GM19467 (cell line): ENCODE data around the gene ADGRF5.

Source experiments
- ATAC-seq: cut with Tn5 transposase; IDR thresholded peaks from one replicate; pipeline ENCODE4 v1.9.1; 2021; ENCODE audit warnings: mild to moderate bottlenecking, moderate library complexity; ENCODE audit not compliant: unreplicated experiment

The ADGRF5 gene

DNA sequence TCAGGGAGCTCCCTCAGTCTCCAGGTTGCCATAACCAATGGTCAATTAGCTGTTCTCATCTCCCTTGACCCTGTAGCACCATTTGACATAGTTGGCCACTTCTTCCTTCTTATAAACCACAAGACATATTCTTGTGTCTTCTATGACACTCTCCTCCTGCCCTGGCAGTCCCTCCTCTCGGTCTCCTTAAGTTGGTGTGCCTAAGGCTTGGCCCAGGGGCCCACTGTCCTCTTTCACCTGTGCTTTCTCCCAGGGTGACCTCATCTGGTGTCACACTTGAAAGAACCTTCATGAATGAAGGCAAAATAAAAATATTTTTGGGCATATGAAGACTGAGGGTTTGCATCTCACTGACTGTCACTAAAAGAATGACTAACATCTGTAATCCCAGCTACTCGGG is 9.7 kb upstream of the ADGRF5 start:
- no peak for ATAC-seq

DNA sequence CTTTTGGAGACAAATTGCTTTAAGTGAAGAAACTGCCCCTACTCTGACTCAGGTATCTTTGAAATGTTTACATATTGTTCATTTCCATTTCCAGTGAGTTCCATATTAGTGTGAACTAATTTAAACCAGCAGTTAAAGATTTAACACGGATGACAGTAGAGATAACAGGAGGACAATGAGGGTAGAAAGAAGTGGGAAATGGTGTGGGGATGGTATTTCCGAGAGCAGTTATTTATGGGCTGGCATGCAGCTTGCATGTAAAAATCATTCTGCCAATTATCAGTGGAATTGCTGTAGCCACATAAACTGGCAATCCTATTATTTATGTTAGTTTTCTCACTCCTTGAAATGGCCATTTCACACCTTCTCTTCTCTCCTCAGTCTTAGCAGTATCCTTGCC is 8.6 kb upstream of the ADGRF5 start:
- no peak for ATAC-seq

DNA sequence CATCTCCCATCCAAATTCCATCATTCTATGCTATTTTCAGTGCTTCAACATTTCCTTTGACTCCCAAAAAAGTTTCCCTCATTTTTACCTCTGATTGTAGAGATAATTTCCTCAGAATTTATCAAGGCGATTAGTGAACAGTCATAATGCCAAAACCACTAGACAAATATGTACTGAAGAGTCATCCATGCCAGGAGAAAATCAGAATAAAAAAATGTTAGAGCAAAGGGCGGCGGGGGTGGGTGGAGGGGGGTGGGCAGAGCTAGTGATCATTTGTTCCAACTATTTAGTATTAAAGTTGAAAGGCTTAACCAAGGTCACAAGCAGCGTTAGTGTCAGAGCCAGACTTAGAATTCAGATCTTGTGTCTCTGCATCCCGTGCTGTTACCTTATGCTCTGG is 5.3 kb upstream of the ADGRF5 start:
- no peak for ATAC-seq

DNA sequence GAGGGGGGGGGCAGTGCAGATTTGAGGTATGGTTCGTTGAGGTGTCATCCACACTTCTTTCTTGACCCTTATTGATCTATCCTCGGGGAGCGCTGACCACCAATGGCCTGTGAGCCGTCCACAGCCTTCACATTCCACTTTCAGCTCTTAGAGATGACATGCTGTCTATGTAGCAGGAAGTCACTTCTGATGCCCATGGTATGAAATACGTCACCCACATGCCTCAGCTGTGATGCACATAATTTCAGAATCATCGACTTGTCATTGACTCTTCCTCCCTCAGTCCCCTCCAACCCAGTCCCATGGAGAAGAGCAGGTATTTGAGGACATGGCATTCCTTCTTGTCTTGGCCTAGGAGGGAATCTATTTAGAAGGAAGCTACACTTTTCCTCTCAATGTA is 4.7 kb upstream of the ADGRF5 start:
- no peak for ATAC-seq

DNA sequence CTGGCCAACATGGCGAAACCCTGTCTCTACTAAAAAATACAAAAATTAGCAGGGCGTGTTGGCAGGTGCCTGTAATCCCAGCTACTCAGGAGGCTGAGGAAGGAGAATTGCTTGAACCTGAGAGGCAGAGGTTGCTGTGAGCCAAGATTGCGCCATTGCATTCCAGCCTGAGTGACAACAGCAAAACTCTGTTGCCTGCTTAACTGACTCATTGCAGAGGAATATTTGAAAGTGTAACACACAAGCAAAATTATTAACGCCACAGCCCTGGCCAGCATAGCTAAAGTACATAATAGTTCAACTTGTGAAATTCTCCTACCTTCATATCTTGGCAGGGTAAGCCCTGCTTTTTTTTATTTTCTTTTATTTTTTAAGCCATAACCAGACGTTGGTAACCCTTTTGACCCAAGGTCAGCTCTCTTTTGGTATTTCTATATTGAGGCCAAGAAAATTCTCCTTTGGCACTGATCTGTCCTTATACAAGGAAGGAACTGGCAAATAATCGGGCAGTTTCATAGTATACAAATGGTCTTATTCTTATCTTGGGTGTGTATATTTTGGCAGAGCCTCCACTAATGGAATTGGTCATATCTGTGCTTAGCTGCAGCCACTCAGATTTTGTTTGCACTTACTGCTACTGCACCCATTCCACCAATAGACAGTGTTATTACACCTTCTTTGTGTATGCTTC is 4.0 kb upstream of the ADGRF5 start:
- ATAC-seq: no peak

DNA sequence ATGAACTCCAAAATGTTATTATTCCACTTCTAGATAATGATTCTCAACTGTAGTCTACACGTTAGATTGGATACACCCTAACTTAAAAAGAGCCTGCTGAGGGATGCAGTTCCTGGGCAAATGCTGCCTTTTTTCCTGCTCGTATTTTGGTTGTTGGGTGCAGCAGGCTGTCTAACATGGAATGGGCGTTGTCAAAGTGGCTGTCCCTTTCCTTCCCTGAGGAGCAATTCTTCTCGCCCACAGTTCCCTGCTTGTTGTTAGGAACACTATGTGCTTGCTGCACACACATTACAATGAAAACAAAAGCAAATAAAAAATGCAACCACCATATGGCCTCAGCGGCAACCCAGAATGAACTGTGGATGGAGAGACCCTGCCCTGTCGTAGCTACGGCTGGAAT is 1.7 kb upstream of the ADGRF5 start:
- ATAC-seq: no peak

DNA sequence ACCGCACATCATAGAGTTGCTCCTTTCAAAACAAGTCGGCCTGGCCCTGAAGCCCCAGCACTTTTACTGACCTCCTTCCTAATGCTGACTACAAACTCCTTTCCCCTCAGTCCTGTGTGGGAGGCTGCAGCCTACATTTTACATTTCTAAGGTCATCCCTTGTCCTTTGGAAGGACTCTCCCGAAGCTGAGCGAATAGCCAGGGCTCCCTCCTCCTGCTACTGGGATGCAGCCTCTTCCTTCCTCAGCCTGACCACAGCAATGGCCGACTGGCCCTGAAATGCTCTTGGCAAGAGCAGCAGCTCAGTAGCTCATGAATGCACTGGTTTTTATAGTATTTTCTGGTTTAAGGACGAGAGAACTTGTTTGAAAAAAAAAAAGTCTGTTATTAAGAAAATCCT is 679 bp downstream of the ADGRF5 start:
- no peak for ATAC-seq

DNA sequence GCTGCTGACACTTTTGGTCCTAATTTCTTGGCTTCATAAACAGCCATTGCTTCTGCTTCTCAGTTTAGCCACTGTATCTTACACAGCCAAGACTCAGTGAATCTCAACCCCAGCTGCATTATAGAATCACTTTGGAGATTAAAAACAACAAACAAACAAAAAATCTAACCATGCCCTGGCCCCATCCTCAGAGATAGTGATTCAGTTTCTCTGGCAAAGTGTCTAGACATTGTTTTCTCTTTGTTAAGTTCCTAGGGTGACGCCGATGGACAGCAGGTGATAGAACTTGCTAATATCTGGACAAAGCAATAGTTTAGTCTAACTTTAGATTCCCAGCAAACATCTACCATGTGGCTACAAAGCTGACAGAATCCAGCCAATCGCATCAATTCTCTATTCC is 2.9 kb downstream of the ADGRF5 start:
- ATAC-seq: no peak

DNA sequence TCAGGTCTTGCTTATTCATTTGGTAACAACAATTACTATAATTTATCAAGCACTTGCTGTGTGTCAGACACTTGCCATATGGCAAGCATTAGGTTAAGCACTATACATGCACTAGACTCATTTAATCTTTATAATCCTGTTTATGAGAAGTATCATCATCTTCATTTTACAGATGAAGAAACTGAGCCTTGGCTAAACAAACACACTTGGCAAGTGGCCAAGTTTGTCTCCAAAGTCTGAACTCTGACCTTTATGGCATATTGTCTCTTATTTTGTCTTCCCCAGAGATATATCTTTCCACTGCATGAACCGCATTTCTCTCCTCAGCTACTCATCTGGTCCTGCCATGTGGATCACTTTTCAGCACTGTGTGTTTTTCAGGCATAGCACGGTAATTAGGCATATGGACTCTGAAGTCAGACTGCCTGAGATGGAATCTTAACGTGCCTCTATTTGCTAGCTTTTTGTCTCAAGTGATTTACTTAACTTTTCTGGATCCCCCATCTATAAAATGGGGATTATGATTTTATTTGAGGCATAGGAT is 4.7 kb downstream of the ADGRF5 start:
- no peak for ATAC-seq

DNA sequence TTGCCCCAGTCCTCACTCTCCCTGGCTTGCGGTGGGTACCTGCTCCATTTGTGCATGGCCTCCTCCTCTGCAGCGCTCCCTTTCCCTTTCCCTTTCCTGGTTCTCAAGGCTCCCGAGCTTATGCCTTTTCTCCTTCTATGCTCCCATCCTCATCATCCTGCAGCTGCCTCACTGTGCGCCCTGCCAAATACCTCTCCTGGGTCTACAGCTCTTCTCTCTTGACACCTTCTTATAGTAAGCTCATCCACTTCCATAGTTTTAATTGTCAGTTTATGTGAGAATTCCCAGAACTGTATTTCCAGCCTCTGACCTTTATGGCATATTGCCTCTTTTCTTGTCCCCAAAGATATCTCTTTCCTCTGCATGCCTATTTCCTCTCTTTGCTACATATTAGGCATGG is 5.9 kb downstream of the ADGRF5 start:
- no peak for ATAC-seq

DNA sequence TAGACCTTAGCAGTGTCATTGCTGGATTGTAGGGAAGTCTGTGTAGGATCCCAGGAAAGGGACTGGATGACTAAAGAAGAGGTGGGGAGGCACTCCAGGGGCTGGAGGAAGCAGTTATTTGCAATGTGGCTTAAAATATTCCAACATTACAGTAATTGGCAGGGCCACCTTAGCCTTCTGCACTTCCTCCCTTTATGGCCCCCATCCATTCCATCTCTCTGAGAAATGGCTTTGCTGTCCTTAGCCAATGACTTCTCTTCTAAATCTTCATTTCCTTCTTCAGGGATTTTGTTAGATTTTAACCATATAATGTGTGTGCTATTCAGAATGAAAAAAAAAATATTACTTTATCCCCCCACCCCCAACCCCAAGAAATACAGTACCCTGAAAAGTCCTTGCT is 6.4 kb downstream of the ADGRF5 start:
- no peak for ATAC-seq

DNA sequence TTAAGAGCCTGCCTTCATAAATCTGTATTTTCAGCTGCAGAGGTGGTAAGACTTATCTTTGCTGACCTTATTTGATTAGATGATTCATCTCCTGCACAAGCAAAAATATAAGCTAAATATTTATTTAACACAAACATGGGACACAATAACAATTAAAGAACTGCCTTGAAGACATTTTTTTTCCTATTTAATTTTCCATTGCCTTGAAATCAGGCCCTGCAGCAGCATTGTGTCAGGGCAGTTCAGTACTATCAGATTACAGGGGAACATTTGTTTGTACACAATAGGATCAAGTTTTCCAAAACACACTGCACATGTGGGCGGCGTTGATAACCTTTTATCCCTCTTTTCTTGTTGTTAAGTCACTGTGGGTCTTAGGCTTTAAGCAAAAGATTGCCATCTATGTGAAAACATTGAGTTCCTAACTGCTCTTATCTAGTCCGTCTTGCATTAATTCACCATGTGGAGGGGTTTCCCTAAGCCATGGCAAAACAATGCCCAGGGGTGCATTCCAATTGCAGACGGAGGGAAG is 7.4 kb downstream of the ADGRF5 start:
- ATAC-seq: no peak

DNA sequence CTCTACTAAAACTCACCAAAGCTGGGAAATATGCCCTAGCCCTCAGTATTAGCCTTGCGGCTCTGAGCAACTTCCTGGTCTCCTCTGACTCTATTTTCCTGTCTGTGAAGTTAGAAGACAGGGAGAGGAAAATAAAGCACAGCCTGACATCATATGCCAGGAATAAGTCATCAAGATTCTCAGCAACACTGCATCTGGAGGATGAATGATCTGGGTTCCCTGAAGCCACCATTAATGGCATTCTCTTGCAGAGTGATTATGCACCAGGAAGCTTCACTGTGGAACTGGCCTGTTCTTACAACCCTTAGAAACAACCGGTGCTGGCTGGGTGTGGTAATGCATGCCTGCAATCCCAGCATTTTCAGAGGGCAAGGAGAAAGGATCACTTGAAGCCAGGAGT is 12.4 kb downstream of the ADGRF5 start:
- no peak for ATAC-seq

DNA sequence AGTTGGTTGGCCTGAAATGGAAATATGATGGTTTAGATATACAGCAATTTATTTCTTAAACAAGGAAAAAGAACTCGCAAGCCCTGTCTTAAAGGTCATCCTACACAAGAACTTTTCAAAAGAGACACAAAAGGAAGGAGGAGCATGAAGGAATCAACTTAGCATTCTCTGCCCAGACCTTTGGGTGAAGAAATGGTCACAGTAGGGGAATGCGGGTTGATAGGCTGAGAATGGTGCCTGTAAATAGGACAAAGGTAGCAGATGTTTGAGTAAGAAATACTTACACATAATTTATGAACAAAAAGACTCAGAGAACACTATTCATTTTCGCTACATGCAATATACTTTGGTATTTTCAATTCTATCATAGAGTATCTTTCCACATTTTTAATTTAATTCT is 15.0 kb downstream of the ADGRF5 start:
- ATAC-seq: no peak

DNA sequence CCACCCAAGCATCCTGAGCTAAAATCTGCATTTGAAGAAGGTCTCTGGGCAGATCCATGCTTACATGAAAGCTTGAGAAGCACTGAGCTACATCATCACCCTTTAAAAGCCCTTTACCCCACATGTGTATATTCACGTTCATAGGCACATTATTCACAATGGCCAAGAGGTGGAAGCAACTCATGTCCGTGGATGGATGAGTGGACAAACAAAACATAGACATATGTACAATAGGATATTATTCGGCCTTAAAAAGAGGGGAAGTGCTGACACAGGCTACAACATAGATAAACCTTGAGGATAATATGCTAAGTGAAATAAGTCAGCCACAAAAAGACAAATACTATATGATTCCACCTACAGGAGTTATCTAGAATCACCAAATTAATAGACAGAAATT is 17.6 kb downstream of the ADGRF5 start:
- no peak for ATAC-seq

DNA sequence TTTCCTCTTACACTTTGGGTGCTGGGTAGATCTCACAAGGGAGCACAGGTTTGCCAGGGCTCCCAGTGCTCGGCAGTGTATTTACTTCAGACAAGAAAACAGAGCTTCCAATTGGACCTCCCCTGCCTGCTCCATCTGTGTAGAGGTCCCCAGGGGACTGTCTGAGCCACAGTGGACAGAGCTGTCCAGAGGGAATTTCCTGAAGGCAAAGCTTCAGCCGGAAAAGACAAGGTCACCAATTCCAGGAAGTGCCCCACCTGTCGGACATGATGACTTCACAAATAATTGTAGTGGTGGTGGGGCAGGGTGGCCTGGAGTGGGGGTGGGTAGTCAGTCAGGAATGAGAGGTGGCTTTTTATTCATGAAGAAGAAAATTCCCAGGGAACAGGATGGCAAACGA is 18.6 kb downstream of the ADGRF5 start:
- no peak for ATAC-seq

DNA sequence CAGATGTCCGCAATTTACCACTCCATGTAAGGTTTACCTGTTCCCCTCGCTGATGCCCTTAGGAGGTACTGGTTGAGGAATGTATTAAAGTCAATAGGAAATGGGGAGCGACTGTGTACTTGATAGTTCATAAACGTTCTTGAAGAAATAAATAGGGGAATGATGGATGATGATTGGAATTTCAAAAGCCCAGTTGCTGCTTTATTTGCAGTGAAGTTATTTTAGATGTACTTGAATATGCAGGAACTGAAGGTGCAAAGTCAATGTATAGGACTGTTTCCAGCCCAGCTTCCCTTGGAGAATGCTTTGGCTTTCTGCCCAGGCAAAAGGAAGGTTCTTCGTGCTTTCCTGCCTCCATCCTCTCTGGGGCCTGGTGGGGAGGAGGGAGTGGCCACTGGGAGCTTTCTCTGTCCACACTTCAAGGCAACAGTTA is 19.8 kb downstream of the ADGRF5 start:
- no peak for ATAC-seq

DNA sequence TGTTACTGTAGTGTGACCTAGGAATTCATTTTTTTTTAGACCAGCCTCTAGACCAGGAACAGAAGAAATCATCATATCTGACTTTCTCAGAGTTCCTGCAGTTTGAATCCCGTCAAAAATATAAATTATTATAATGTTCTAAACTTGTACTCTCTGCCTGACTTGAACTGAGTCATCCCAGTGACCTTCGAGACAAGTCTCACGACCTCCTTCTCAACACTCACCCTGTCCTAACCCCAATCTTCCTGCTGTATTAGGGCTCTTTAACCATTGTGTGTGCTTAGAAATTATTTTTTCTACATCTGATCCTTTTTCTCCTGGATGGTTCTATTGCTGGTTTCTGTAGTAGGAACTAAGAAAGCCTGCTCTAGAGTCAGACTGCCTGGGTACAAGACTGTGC is 21.5 kb downstream of the ADGRF5 start:
- no peak for ATAC-seq

DNA sequence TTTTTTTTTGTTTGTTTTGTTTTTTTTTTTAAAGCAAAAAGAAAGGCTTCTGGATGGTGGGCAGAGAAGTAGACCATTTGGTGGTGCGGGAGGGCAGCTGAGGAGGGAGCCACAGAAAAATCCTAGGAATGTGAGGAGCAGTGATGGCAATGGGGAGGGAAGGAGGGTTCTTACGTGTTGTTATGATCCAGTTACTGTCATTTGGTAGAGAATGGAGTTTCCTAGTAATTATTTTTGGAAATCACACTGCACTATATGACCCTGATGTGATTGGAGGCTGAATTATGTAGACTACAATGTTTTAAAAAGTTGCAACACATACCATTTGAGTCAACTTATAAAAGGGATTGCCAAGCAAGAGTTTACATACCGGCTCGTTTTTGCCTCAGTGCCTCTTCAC is 22.1 kb downstream of the ADGRF5 start:
- no peak for ATAC-seq

DNA sequence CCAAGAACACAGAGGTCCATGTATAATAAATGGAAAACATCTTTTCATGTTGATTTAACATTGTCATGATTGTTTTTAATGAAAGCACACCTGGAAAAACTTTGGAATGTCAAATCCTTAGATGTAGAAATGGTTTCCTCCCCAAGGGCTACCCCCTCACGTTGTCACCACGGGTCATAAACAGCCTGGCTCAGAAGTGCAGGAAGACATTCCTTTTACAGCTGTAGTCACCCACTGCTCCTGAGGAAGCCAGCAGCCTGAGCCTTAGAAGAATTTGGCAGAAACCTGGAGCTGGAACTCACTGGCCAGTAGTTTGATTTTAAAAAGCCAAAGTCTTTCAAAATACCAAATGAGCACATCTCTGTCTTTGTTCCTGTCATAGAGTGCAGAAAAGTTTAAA is 23.7 kb downstream of the ADGRF5 start:
- no peak for ATAC-seq

DNA sequence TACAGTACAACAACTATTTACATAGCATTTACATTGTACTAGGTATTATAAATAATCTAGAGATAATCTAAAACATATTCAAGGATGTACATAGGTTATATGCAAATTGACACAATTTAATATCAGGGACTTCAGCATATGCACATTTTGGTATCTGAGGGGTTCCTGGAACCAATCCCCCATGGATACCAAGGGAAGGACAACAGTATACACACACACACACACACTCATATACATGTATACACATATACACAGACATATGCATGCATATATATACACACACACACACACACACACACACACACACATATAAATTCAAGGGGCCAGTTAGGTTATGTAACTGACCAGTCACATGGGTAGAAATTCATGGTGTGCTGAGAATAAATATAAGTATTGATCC is 24.9 kb downstream of the ADGRF5 start:
- ATAC-seq: no peak

DNA sequence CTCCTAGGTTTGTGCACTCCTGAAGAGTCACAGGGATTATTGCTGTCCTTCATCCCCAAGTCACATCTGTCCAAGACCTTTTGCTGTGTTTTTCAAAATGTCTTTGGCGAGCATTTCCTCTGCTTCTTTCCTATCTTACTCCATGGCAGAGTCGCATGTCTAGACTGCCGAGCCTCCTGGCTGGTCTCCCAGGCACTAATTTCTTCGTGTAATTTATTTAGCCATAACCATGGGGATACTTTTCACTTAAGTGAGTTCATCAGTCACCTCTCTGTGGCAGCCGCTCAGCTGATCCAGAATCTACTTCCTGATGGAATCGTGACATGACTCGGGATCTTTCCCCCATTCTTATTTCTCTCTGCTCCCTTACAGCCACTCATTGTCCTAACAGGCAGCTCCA is 25.8 kb downstream of the ADGRF5 start:
- no peak for ATAC-seq

DNA sequence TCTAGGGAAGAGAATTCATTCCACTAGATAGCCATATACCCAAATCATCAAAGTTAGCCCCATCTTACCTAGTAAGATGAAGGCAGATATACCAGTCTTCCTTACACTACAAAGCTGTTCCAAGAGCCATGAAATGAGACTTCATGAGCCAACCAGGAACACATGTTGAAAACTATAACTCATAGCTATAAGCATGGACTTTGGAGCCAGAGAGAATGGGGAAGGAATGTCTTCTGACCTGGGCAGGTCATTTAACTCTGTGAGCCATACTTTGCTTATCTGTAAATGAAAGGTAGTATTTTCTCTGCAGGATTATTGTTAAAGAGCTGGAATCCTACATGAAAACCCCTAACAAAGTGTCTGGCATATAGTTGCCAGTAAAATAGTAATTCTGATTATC is 27.3 kb downstream of the ADGRF5 start:
- no peak for ATAC-seq
